Activated gamma-delta T cell (primary cell): ENCODE data around the gene PHACTR2.

ENCODE experiments used
- DNase-seq: peaks from one replicate; lab custom pipeline; 2025; lab: John Stamatoyannopoulos, UW

PHACTR2 gene

GRCh38 chr6:143675382-143675900 is 2.3 kb upstream of the PHACTR2 start:
- no peak for DNase-seq

- DNase-seq: no peak
Measured at GRCh38 chr6:143675946-143676345, 1.8 kb upstream of the PHACTR2 start.

DNA sequence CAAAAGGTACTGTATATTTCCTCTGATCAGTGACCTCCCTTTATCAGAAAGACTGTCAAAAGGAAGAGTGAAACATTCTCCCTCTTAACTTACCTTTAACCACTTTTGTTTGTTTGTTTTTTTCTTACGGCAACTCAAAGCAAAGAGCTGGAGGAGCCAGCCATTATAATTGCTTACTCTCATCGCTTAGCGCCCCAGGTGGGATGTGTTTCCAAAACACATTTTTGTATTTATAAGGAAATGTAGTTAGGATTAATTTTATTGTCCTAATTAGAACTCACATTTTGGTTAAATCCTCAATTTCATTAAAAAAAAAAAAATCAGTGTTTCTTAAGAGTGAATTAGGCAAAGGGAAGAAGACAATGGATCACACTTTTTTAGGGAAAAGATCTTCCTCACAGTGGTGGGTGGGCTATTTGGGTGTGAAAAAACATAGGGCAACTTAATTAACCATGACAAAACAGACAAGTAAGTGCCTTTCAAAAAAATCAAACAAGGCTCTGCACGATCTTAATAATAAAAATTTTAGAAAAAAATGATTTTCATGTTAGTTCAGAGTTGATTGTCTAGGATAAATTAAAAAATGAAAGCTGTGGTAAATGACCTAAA is 1.2 kb upstream of the PHACTR2 start:
- DNase-seq: no peak

DNA sequence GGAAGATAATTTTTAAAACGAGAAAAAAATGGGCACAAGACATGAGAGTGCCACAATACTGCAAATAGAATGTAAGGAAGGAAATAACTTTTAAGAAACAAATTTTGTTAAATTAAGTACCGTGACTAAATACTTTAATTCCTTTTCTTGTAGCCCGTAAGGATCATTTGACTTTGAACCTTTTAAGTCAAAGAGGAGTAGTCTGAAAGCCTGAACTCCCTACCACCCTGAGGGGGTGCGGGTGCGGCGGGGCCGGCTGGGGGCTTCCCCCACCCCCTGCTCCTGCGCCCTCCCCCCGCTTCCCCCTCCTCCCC is 231 bp upstream of the PHACTR2 start:
- no peak for DNase-seq

DNA sequence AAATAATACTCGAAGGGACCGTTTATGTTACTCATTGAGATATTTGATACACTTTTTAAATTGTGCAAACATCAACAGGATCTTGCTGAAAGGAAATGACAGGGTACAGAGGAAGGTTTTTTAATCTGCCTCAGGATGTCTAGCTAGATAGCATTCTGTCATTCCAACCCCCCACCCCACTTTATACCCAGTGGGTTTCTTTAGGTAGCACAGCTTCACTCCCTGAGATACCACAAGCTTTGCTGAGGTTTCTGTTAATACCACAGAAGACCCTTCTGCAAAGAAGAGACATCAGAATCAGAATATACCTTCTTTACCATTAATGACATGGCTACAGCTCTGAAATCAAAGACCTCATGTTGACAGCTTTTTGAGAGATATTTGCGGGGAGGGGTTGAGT is 1.3 kb downstream of the PHACTR2 start:
- DNase-seq: no peak

DNA sequence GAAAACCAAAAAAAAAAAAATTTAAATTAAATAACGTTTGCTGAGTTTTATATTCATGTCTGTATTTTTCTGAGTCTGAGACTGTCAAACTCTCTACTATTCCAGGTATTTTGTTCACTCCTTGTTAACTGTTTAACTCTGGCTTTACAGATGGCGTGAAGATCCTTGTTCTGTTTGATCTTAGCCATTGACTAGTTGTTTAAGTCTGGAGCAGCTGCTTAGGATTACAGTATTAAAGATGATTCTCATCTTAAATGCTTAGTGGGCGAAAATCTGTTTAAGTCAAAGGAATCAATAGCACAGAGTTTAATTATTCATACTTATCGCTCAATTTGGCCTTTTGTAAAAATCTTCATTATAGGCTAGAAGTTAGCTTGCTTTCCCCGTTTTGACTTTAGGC is 2.4 kb downstream of the PHACTR2 start:
- no peak for DNase-seq

GRCh38 chr6:143682805-143683204 is 5.0 kb downstream of the PHACTR2 start:
- DNase-seq: no peak

DNA sequence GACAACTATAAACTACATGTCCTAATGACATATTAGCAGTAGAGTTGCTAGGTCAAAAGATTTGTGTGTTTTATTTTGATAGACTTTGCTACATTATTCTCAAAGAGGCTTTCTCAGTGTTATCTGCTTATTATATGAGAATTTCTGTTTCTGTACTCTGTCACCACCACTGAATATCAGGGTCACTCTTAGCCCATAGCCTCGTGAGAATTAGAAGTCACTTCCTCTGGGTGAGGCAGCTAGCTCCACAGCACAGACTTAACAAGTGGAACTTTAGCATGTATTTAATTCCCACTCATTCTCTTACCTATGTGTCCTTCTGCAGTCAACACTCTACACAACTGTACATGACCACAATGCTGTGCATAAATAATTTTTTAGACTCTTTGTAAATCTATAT is 6.7 kb downstream of the PHACTR2 start:
- no peak for DNase-seq

- no peak for DNase-seq
Measured at GRCh38 chr6:143685653-143686052, 7.9 kb downstream of the PHACTR2 start.

- no peak for DNase-seq
Measured at GRCh38 chr6:143687591-143687990, 9.8 kb downstream of the PHACTR2 start.

GRCh38 chr6:143688681-143689080 is 10.9 kb downstream of the PHACTR2 start:
- DNase-seq: no peak

DNA sequence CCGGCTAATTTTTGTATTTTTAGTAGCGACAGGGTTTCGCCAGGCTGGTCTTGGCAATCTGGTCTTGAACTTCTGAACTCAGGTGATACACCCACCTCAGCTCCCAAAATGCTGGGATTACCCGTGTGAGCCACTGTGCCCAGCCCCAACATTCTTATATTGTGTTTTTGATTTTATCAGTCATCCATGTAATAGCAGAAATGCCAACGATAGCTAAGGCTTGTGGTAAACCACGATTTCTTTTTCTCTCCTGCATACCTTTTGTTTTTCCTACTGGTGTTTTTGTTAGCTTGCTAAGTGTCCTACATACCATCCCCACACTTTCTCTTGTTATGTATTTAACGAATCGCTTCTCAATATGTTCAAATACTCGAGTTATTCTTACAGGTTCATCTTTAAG is 12.1 kb downstream of the PHACTR2 start:
- no peak for DNase-seq

- DNase-seq: no peak
Measured at GRCh38 chr6:143691155-143691554, 13.4 kb downstream of the PHACTR2 start.

DNA sequence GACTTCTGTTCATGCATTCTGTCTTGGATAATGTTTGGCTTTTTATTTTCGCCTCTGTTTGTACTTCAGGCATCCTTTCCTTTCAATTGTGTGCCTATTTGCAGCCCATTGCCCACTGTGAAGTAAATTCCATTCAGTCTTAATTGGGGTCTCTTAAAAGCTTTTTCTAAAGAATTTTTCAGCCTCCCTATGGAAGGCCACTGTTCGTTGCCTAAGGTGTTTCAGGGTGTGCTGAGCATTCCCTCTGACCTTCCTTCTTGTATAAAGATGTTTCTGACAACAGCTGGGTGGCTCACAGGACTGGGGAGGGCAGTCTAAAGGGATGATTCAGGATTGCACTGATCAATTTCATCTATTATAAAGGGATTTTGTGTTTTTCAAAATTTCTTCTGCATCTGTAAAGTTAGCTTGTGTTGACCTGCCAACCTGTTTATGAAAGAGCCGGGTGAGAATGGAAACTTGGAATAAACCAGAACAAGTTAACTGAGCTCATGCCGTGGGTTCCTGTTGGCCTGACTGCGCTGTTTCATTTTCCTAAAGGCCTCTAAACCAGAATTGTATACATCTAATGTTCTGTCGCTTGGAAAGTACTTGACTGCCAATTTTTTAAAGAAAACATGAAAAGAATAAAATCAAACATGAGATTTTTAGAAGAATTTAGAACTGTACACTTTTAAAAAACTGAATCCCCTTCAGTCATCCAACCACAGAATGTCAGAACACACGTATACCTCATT is 14.3 kb downstream of the PHACTR2 start:
- DNase-seq: no peak

DNA sequence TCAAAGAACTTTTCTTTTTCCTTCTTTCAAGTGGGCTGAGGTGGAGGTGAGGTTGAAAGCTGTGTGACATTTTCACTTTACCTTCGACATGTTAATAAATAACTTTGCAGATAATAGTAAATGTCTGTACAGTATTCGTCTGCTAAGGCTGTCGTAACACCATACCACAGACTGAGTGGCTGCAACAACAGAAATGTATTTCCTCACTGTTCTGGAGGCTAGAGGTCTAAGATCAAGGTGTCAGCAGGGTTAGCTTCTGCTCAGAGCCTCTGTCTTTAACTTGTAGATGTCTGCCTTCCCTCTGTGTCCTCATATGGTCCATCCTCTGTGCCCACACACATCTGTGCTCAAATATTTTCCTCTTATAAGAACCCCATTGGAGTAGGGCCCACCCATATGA is 14.9 kb downstream of the PHACTR2 start:
- DNase-seq: no peak

DNA sequence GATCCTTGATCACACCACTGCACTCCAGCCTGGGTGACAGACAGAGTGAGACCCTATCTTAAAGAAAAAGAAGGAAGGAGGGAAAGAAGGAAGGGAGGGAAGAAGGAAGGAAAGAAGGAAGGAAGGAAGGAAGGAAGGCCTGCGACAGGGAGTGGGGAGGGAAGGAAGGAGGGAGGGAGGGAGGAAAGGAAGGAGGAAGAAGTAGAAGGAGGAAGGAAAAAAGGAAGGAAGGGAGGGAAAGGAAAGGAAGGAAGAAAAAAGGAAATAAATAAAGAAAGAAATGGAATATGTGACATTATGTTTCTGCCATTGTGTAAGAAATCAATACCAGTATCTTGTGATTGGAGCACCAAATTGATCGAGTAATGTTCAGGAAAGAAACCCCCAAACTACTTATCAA is 16.2 kb downstream of the PHACTR2 start:
- no peak for DNase-seq

GRCh38 chr6:143694560-143694959 is 16.8 kb downstream of the PHACTR2 start:
- no peak for DNase-seq

DNA sequence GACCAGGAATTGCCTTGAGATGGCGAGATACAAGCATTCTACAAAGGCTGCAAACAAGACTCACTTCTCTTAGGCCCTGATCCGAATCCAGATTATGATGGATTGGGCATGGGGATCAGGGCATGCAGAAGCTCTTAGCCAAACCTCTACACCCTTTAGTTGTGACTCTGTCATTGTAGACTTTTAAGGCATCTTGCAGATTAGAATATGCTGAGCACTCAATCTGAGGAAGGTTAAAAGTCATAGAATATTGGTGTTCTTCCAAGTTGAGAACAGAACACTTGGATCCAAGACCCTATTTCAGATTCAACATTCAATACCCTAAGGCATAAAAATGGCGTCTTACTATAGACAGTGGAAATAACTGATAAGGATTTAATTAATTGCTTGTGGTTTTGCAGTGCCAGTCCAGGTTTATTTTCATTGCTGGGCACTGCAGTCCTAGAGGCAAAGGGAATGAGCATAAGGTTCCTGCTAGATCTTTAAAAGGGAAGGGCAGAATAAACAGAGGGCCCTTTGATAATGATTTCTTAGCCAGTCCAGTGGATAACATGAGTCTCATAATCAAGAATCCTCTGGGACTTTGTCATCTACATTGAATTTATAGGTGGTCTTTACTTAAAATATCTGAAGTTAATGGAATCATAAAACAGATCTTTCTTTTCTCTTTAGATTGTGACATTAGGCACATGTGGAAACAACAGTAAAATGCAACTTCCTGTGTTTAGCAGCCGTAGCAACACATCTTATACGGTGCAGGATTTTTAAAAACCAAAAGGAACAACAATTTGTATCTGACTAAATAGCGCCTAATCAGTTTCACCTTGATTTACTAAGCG is 17.6 kb downstream of the PHACTR2 start:
- DNase-seq: no peak

DNA sequence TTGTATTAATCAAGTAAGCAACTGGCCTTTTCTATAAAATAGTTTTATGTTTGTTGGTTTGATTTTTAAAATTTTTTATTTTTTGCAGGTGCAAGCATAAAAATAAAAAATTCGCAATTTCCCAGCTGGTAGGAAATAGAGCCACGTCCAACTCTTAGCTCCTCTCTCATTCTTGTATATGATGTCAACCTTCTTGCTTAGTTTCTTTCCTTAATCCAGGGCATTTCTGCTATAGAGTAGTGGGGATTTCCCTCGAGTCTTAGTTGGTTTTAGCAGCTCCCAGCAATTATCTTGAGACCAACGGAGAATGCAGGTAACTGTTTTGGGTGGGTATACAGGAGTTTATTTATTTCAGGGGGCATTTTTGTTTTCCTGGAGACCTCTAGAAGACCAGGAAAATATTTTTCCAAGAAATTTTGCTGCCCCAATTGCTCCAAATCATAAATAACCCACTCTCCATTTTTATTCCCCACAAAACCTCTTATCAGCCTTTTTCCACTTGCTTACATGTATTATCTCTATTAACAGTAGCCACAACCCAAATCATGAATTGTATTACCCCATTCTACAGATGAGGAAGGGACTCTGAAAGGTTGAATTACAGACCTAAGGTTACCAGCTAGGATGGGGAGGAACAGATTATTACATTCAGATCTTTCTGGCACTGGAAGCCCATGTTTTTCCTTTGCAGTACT is 18.4 kb downstream of the PHACTR2 start:
- DNase-seq: no peak

GRCh38 chr6:143696664-143697000 is 18.9 kb downstream of the PHACTR2 start:
- DNase-seq: no peak

DNA sequence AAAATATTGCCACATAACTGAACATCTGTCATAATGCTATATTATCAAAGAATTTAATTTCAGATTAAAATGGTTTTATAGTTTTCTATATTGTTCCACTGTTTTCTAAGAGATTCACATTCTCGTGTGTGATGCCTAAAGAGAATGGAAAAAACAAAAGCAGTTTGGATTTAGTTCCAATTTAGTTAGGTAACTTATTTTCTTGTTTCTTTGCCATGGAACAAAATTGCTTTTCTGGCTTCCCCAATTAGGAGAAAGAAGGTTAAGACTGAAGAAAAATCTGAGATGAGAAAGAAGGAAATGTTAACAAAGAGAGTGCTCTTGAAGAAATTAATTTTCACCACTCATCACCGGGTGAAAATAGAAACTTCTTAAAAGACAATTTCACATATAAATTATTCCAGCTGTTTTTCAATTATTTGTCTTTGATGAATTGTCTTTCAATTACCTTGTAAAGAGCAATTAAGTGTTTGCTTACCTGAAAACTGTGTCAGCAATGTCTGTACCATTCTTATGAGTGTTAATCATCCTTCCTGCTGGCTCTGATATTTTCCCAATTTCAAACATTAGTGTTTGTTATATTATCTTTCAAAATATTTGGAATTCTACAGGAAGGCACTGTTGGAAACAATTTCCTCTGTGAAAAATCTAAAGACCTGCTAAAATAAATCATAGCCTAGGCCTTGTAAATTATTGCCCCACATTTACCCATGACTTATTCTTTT is 19.5 kb downstream of the PHACTR2 start:
- no peak for DNase-seq

- no peak for DNase-seq
Measured at GRCh38 chr6:143698329-143698728, 20.6 kb downstream of the PHACTR2 start.
